SK-N-SH treated with all-trans-retinoic acid at 6 μM for 48 hours (cell line): Measurements from ENCODE around the gene KANTR.

Source experiments
- BACH2 ChIP-seq: fragments of 250-450 bp; sonication (Bioruptor Pico); IDR thresholded peaks from 2 replicates; pipeline ENCODE4 v1.9.0; 2021; ENCODE audit warnings: mild to moderate bottlenecking, borderline replicate concordance
- CSDC2 ChIP-seq: fragments of 250-450 bp; sonication (Bioruptor Pico); IDR thresholded peaks from 2 replicates; pipeline ENCODE4 v1.5.0; 2020; ENCODE audit warnings: mild to moderate bottlenecking, moderate library complexity
- GLIS3 ChIP-seq: fragments of 250-450 bp; sonication (Bioruptor Pico); IDR thresholded peaks from 2 replicates; pipeline ENCODE4 v1.5.0; 2020; ENCODE audit warnings: mild to moderate bottlenecking, moderate library complexity
- SNAI2 ChIP-seq: fragments of 250-450 bp; sonication (Bioruptor Pico); IDR thresholded peaks from 2 replicates; pipeline ENCODE4 v1.5.0; 2020; ENCODE audit warnings: mild to moderate bottlenecking, moderate library complexity
- TCF4 ChIP-seq: fragments of 250-450 bp; sonication (Bioruptor Pico); IDR thresholded peaks from 2 replicates; pipeline ENCODE4 v1.8.0; 2021; ENCODE audit warnings: mild to moderate bottlenecking, moderate library complexity, borderline replicate concordance
- TOX ChIP-seq: fragments of 250-450 bp; sonication (Bioruptor Pico); IDR thresholded peaks from 2 replicates; pipeline ENCODE4 v1.8.0; 2021; ENCODE audit warnings: mild to moderate bottlenecking, moderate library complexity, borderline replicate concordance
- ZFP3 ChIP-seq: fragments of 250-450 bp; sonication (Bioruptor Pico); IDR thresholded peaks from 2 replicates; pipeline ENCODE4 v1.5.0; 2020; ENCODE audit warnings: mild to moderate bottlenecking, moderate library complexity
- ZNF70 ChIP-seq: fragments of 450-650 bp; formaldehyde crosslinking; IDR thresholded peaks from 2 replicates; pipeline ENCODE4 v1.5.0; 2020; ENCODE audit warnings: mild to moderate bottlenecking, moderate library complexity
- TF ChIP-seq, protein P1 (sequence below): fragments of 250-450 bp; sonication (Bioruptor Pico); IDR thresholded peaks from 2 replicates; pipeline ENCODE4 v1.8.0; 2020; ENCODE audit warnings: mild to moderate bottlenecking, moderate library complexity, borderline replicate concordance
- TF ChIP-seq, protein P2 (sequence below): fragments of 250-450 bp; sonication (Bioruptor Pico); IDR thresholded peaks from 2 replicates; pipeline ENCODE4 v1.5.0; 2020; ENCODE audit warnings: mild to moderate bottlenecking, moderate library complexity
- TF ChIP-seq, protein P3 (sequence below): fragments of 250-450 bp; sonication (Bioruptor Pico); IDR thresholded peaks from 2 replicates; pipeline ENCODE4 v1.5.1; 2021; ENCODE audit warnings: mild to moderate bottlenecking, moderate library complexity
- TF ChIP-seq, protein P4 (sequence below): fragments of 250-450 bp; sonication (Bioruptor Pico); IDR thresholded peaks from 2 replicates; pipeline ENCODE4 v1.5.1; 2020; ENCODE audit warnings: low read depth, mild to moderate bottlenecking, moderate library complexity

DNA sequence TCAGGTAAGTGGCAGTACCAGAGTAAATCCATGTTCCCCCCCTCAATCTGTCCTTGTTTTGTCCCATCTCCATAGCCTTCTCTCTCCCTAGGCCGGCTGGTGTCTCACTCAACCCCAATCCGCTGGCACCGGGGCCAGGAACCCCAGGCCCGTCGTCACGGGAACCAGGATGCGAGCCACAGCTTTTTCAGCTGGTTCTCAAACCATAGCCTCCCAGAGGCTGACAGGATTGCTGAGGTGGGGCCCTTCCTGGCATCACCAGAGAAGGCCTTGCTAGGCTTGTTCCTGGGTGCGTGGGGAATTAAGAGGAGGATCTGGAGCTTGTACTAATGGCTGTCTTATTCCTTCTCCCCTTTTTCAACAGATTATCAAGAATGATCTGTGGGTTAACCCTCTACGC is 9.1 kb upstream of the KANTR start:
- no peak for TF ChIP-seq GLIS3 (CRISPR knock-in tag)
- TF ChIP-seq, protein P1, sequence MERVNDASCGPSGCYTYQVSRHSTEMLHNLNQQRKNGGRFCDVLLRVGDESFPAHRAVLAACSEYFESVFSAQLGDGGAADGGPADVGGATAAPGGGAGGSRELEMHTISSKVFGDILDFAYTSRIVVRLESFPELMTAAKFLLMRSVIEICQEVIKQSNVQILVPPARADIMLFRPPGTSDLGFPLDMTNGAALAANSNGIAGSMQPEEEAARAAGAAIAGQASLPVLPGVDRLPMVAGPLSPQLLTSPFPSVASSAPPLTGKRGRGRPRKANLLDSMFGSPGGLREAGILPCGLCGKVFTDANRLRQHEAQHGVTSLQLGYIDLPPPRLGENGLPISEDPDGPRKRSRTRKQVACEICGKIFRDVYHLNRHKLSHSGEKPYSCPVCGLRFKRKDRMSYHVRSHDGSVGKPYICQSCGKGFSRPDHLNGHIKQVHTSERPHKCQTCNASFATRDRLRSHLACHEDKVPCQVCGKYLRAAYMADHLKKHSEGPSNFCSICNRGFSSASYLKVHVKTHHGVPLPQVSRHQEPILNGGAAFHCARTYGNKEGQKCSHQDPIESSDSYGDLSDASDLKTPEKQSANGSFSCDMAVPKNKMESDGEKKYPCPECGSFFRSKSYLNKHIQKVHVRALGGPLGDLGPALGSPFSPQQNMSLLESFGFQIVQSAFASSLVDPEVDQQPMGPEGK, result no peak
- TF ChIP-seq, protein P2, sequence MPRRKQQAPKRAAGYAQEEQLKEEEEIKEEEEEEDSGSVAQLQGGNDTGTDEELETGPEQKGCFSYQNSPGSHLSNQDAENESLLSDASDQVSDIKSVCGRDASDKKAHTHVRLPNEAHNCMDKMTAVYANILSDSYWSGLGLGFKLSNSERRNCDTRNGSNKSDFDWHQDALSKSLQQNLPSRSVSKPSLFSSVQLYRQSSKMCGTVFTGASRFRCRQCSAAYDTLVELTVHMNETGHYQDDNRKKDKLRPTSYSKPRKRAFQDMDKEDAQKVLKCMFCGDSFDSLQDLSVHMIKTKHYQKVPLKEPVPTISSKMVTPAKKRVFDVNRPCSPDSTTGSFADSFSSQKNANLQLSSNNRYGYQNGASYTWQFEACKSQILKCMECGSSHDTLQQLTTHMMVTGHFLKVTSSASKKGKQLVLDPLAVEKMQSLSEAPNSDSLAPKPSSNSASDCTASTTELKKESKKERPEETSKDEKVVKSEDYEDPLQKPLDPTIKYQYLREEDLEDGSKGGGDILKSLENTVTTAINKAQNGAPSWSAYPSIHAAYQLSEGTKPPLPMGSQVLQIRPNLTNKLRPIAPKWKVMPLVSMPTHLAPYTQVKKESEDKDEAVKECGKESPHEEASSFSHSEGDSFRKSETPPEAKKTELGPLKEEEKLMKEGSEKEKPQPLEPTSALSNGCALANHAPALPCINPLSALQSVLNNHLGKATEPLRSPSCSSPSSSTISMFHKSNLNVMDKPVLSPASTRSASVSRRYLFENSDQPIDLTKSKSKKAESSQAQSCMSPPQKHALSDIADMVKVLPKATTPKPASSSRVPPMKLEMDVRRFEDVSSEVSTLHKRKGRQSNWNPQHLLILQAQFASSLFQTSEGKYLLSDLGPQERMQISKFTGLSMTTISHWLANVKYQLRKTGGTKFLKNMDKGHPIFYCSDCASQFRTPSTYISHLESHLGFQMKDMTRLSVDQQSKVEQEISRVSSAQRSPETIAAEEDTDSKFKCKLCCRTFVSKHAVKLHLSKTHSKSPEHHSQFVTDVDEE, result no peak
- TF ChIP-seq CSDC2 (CRISPR knock-in tag), result no peak
- no peak for TF ChIP-seq TOX (CRISPR knock-in tag)
- no peak for TF ChIP-seq SNAI2 (CRISPR knock-in tag)
- no peak for TF ChIP-seq ZNF70 (CRISPR knock-in tag)
- TF ChIP-seq, protein P3, sequence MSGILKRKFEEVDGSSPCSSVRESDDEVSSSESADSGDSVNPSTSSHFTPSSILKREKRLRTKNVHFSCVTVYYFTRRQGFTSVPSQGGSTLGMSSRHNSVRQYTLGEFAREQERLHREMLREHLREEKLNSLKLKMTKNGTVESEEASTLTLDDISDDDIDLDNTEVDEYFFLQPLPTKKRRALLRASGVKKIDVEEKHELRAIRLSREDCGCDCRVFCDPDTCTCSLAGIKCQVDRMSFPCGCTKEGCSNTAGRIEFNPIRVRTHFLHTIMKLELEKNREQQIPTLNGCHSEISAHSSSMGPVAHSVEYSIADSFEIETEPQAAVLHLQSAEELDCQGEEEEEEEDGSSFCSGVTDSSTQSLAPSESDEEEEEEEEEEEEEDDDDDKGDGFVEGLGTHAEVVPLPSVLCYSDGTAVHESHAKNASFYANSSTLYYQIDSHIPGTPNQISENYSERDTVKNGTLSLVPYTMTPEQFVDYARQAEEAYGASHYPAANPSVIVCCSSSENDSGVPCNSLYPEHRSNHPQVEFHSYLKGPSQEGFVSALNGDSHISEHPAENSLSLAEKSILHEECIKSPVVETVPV, result no peak
- no peak for TF ChIP-seq BACH2 (CRISPR knock-in tag)
- no peak for TF ChIP-seq ZFP3 (CRISPR knock-in tag)
- TF ChIP-seq, protein P4, sequence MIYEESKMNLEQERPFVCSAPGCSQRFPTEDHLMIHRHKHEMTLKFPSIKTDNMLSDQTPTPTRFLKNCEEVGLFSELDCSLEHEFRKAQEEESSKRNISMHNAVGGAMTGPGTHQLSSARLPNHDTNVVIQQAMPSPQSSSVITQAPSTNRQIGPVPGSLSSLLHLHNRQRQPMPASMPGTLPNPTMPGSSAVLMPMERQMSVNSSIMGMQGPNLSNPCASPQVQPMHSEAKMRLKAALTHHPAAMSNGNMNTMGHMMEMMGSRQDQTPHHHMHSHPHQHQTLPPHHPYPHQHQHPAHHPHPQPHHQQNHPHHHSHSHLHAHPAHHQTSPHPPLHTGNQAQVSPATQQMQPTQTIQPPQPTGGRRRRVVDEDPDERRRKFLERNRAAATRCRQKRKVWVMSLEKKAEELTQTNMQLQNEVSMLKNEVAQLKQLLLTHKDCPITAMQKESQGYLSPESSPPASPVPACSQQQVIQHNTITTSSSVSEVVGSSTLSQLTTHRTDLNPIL (CRISPR knock-in tag), result no peak
- no peak for TF ChIP-seq TCF4
